Activated naive CD4-positive, alpha-beta T cell (primary cell): ENCODE results near the gene MEGF8.
"Not testable (repeated sequence)": the region's sequence is repeated elsewhere in the genome, so short reads cannot be mapped to it uniquely, and the experiment has no call there.

Source experiments
- DNase-seq, 4 experiments: peaks; one replicate each; lab custom pipeline; 2025; lab: John Stamatoyannopoulos, UW

MEGF8 gene

DNA sequence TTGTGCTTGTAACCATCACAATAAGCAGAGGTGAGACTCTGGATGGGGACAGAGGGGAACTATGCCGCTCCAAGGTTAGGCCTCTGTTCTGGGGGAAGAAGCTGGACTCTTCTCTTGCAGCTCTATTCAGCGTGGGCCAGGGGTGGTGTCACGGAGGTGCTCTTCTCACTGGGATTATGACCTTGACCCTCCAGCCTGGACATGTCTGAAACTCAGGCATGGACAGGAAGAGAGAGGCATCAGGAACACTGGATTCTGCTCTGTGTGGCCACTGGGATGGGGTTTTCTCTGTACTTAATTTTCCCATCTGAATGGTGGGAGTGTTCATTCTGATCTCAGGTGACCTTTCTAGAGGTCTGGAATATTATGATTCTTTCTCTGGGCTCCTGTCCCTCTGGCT, 7.6 kb downstream of the MEGF8 start:
- DNase-seq: no peak

DNA sequence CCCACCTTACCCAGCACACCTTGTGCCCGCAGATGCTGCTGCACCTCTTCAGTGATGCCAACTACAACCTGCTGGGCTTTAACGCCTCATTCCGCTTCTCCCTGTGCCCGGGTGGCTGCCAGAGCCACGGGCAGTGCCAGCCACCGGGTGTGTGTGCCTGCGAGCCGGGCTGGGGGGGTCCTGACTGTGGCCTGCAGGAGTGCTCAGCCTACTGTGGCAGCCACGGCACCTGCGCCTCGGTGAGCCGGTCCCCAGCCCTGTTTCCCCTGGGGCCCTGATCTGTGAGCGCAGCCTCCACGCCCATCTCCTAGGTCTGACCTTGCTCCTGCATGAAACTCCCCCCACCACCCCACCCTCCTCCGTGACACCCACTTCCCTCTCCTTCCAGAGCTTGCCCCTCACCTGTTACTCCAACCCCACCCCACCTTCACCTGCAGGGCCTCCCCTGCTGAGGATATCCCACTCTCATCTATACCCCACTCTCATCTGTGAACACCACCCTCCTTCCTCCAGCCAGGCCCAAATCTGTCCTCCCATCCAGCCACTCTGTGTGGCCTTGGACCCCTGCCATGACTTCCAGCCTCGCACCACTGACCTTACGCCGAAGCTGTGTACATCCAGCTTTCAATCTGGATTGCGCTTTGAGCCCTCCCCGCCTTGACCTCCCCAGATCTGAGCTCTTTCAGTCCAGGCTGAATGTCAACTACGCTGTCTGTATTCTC, 8.7 kb downstream of the MEGF8 start:
- no peak for DNase-seq

DNA sequence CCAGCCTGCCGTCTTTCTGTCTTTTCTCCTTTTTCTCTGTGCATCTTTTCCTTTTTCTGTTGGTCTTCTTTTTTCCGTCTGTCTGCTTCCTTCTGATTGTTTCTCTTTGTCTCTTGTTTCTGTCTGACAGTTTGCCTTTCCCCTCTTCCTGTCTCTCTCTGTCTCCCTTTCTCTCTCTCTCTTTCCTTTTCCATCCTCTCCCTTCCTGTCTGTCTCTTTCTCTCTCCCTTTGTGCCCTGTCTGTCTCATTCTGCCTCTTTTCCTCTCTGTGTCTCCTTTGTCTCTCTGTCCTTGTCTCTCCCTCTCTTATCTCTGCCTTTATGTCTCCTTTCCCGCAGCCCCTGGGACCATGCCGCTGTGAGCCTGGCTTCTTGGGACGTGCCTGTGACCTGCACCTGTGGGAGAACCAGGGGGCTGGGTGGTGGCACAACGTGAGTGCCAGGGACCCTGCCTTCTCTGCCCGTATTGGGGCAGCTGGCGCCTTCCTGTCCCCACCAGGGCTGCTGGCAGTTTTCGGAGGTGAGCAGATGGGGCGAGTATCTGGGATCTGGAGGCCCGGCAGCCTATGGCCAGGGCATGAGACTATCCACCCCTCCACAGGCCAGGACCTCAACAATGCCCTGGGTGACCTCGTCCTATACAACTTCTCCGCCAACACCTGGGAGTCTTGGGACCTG, 9.4 kb downstream of the MEGF8 start:
- no peak for DNase-seq

DNA sequence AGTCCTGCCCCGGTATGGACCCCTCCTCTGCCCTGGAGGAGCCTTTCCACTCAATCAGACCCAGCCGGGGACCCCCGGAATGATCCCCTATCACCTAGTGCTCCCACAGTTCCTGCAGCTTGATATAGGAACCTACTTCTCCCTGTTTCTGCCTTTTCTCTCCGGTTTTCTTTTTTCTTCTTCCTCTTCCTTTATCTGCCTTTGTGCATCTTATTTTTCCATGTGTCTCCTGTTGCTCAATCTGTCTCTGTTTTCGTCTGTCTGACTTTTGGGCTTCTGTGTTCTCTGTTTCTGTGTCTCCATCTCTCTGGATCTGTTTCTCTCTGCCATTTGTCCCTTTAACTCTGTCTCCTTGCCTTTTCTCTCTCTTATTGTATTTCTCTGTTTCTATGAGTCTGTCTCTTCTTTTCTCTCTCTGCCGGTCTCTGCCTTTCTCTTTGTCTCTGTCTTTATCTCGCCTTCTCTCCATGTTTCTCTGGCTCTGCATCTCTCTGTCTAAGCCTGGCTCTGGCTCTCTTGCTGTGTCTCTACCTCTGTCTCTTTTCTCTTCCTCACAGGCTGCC, 10.0 kb downstream of the MEGF8 start:
- no peak for DNase-seq

DNA sequence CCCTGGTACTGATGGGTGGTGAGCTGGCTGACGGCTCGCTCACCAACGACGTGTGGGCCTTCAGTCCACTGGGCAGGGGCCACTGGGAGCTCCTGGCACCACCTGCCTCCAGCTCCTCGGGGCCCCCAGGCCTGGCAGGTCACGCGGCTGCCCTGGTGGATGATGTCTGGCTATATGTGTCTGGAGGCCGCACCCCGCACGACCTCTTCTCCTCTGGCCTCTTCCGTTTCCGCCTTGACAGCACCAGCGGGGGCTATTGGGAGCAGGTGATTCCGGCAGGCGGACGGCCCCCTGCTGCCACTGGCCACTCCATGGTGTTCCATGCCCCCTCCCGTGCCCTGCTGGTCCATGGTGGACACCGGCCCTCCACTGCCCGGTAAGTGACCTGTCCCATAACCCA, 10.5 kb downstream of the MEGF8 start:
- DNase-seq: no peak

DNA sequence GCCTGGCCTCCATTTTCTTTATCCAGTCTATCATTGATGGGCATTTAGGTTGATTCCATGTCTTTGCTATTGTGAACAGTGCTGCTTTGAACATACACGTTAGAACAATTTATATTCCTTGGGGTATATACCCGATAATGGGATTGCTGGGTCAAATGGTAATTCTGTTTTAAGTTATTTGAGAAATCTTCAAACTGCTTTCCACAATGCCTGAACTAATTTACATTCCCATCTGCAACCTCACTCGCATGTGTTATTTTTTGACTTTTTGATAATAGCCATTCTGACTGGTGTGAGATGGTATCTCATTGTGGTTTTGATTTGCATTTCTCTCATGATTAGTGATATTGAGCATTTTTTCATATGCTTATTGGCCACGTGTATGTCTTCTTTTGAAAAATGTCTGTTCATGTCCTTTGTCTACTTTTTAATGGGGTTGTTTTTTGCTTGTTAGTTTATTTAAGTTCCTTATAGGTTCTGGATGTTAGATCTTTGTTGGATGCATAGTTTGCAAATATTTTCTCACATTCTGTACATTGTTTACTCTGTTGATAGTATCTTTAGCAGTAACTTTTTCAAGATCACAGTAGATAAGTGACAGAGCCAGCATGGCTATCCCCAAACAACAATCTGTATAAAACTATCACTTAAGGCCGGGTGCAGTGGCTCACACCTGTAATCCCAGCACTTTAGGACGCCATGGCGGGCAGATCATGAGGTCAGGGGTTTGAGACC, 13.9 kb downstream of the MEGF8 start:
- not testable (repeated sequence) for DNase-seq

DNA sequence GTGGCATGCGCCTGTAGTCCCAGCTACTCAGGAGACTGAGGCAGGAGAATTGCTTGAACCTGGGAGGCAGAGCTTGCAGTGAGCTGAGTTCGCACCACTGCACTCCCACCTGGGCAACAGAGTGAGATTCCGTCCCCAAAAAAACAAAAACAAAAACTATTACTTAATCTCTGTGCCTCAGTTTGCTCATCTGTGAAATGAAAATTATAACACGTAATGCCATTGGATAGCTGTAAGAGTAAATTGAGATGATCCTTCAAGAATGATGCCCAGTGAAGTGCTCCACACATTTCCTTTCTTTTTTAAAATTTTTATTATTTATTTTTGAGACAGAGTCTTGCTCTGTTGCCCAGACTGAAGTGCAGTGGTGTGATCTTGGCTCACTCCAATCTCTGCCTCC, 14.5 kb downstream of the MEGF8 start:
- DNase-seq: not testable (repeated sequence)

GRCh38 chr19:42343344-42344110, 18.1 kb downstream of the MEGF8 start:
- no peak for DNase-seq

GRCh38 chr19:42344336-42344893, 19.0 kb downstream of the MEGF8 start:
- no peak for DNase-seq

DNA sequence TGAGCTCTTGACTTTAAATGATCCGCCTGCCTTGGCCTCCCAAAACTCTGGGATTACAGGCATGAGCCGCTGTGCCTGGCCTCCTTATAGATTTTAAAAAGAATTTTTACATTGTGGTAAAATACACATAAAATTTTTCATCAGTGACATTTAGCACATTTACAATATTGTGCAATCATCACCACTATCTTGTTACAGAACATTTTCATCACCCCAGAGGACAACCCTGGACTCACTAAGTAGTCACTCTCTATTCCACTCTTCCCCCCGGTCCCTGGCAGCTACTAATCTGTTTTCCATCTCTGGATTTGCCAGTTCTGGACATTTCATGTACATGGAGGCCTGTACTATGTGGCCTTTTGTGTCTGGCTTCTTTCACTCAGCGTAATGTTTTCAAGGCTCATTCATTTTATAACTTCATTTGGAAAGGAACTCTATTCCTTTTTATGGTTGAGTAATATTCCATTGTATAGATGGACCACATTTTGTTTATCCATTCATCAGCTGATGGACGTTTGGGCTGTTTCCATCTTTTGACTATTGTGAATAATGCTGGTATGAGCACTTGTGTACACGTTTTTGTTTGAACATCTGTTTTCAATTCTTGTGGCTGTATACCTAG, 19.9 kb downstream of the MEGF8 start:
- DNase-seq: no peak

DNA sequence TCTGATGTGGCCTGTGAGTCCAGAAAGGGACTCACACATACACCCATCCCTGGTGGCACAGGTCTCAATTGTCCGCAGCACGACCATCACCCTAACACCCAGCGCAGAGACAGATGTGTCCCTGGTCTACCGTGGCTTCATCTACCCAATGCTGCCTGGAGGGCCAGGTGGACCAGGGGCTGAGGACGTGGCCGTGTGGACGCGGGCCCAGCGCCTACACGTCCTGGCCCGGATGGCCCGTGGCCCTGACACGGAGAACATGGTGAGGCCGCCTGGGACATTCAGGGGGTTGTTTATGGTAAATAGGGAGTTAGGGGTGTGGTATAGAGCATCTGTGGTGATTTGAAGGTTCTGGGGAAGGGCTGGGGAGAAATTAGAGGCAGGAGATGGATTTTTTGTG, 22.8 kb downstream of the MEGF8 start:
- no peak for DNase-seq

DNA sequence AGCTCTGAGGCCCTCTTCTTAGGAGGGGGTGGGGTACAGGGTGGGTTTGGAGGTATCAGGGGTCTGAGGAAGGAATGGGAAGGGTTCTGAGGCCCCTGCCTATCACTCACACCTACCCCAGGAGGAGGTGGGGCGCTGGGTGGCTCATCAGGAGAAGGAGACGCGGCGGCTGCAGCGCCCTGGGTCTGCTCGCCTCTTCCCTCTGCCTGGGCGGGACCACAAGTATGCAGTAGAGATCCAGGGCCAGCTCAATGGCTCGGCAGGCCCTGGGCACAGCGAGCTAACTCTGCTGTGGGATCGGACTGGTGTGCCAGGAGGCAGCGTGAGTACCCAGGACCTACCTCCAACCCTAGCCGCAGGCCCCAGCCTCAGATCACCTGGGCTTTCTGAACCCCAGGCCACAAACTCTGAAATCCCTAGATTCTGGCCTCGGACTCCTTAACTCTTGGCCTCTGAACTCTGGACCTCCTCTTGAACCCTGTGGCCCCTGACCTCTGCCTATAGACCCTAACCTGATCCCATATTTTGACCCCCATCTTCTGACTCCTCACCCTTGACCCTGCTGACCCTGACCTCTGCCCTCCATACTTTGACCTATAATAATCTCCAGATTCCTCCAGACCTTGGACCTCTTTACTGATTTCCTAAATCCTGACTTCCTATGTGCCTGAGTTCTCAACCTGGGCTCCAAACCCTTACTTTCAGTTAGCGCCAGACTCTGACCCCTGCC, 24.1 kb downstream of the MEGF8 start:
- no peak for DNase-seq

DNA sequence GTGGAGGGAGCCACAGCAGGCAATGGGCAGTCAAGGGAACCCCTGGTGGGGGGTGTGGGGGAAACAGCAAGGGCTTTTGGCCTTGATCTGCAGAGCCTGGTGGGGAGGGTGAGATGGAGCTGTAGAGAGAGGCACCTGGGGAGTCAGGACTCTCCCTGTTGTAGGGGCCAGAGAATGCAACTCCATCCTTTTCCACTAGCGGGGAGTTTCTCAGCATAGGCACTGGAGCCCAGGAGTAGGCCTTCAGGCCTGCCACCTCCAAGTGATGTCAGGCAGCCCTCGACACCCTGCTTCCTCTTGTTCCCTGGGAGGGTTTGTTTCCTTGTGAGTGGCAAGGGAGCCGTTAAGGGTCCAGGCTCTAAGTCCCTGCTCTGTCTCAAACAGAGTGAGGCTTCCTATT, 25.0 kb downstream of the MEGF8 start:
- DNase-seq: no peak

DNA sequence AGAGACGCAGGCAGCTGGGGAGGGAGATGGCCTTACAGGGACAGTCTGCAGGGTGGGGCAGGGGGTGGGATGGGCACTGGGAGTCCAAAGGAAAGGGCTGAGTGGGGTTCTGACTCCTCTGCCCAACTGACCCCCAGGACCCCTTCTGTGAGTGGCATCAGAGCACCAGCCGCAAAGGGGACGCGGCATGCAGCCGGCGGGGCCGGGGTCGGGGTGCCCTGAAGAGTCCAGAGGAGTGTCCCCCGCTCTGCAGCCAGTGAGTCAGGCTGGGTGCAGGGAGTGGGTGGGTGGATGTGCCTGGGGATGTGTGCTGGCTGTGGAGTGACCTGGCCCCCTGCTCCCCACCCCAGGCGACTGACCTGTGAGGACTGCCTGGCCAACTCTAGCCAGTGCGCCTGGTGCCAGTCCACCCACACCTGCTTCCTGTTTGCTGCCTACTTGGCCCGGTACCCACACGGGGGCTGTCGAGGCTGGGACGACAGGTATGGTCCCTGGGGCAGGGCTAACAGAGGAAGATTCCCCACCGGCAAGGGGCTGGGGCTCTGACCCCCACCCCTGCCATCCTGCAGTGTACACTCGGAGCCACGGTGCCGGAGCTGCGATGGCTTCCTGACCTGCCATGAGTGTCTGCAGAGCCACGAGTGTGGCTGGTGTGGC, 25.8 kb downstream of the MEGF8 start:
- DNase-seq: no peak

GRCh38 chr19:42352301-42353259, 27.1 kb downstream of the MEGF8 start:
- no peak for DNase-seq

GRCh38 chr19:42353341-42354015, 28.0 kb downstream of the MEGF8 start:
- no peak for DNase-seq

DNA sequence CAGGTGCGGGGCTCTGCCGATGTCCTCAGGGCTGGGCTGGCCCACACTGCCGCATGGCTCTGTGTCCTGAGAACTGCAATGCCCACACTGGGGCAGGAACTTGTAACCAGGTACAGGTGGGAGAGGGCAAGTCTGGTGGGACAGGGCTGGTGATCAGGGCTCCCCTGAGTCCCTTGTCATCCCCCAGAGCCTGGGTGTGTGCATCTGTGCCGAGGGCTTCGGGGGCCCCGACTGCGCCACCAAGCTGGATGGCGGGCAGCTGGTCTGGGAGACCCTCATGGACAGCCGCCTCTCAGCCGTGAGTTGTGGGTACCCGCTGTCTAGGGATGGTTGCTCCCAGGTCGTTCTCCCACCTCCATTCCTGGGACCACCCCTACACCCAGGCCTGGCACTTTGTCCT, 30.5 kb downstream of the MEGF8 start:
- no peak for DNase-seq

DNA sequence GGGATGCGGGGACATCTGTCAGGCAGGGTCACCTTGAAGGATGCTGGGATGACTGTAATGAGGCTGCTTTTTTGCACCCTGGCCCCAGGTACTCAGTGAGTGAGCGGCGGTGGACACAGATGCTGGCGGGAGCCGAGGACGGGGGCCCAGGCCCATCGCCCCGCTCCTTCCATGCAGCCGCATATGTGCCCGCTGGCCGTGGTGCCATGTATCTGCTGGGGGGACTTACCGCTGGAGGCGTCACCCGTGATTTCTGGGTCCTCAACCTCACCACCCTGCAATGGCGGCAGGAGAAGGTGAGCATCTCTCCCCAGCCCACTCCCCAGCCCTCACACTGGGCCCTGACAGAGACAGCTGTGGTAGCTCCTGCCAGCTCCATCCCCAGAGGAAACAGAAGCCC, 31.3 kb downstream of the MEGF8 start:
- DNase-seq: no peak
